ENCODE measurements around the gene GIPC3. TPM values are rescaled to one million over a fixed set of nuclear protein-coding genes. Genes with fewer than 3 reads are reported as not detected.
A peak's percentile ranks its signal among the peaks of the same experiment; 100 is the strongest.

The GIPC3 gene
- polyA plus RNA-seq, 1 of the 3 experiments (the other 2 are of a cell fraction), result 0.20 TPM

DNA sequence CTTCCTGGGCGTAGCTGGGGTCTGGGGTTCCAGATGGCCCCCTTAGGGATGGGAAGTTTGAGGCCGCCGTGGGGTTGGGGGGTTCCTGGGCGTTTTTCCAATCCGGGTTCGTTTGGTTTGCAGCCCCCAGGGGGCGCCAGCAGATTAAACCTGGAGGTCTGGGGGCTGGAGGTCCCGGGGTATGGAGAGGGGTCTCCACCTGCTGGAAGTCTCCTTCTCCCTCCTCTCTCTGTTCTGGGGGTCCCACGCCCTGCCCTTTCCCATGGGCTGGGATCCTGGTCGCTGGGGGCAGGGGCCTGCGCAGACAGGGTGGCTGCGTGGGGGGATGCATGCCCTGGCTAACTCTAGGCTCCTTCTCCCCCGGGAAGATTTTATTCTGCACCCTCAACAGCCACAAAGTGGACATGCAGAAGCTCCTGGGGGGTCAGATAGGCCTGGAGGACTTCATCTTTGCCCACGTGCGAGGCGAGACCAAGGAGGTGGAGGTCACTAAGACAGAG is 899 bp downstream of the GIPC3 start:
- Histone ChIP-seq H3K4me3 (ENCODE audit: low read depth in 2 of 2, low read length in 1 of 2) (no peak overlapping the region), H2AFZ (ENCODE audit: low read depth) (peak overlapping the region; percentile 59; the same call in 1 of the 2 replicates), H3F3A (replicated peaks; ENCODE audit: insufficient read depth) (peaks cover 12% of the 10 kb centered on the region), H3K9ac (no peak overlapping the region), H3K36me3 (replicated peaks in 1 of 2; ENCODE audit: control insufficient read depth in 1 of 2, insufficient read depth in 2 of 2, low read length in 1 of 2) (no peaks in the 10 kb centered on the region), H3K27ac (ENCODE audit: low read depth in 2 of 2, low read length in 1 of 2) (no peak overlapping the region), H3K4me2 (0 out of 2 replicates have a peak overlapping the region, but pooled peaks have one; percentile 60), H3K27me3 (ENCODE audit: insufficient read depth) (no peaks in the 10 kb centered on the region), H3K4me1 (ENCODE audit: control insufficient read depth in 1 of 2, insufficient read depth in 2 of 2, low read depth in 1 of 2, low read length in 1 of 2) (peaks cover 0 to 7% of the 10 kb centered on the region in 2 experiments; a peak in 1 of 4 replicates), H4K20me1 (ENCODE audit: insufficient read depth) (no peaks in the 10 kb centered on the region), H3K9me3 (no peaks in the 10 kb centered on the region), H3K9me2 (no peaks in the 10 kb centered on the region), H3K79me2 (ENCODE audit: insufficient read depth) (no peaks in the 10 kb centered on the region)
- CTCF ChIA-PET, result interaction anchor here (0.6 to 3.5 kb wide), 28 partner anchors 10 to 360 kb away, joined by 3 to 49 read pairs (median 4); partner anchors contain the start of gene HMG20B
- peak; percentile 89 for DNase-seq
- 5% methylated on average over 4 of the region's 16 CpGs for WGBS (ENCODE audit: low lambda C conversion rate)
- POLR2A ChIA-PET, result interaction anchor here (0.9 kb wide), 1 partner anchor 23 kb away, joined by 4 read pairs; no protein-coding TSS in a partner anchor
- TF ChIP-seq ELF1 (IDR thresholded peaks at IDR 0.05) (no peak), FOSL2 (IDR thresholded peaks at IDR 0.05; ENCODE audit: borderline replicate concordance, low read depth) (no peak), FOXJ3 (CRISPR knock-in tag; IDR thresholded peaks at IDR 0.05) (no peak), RAD21 (IDR thresholded peaks at IDR 0.05; ENCODE audit: low read length) (peak; percentile 65), MAX (IDR thresholded peaks at IDR 0.05; ENCODE audit: low read depth) (no peak), SIN3A (IDR thresholded peaks at IDR 0.05; ENCODE audit: borderline replicate concordance, low read depth, low read length) (no peak), CHD2 (IDR thresholded peaks at IDR 0.05; ENCODE audit: low read length, partially characterized antibody) (no peak), NFIC (IDR thresholded peaks at IDR 0.05; ENCODE audit: borderline replicate concordance) (no peak), SMC3 (IDR thresholded peaks at IDR 0.05; ENCODE audit: low read depth, low read length) (peak; percentile 30; the same call in 1 of the 2 replicates), FOXM1 (IDR thresholded peaks at IDR 0.05; ENCODE audit: low read depth) (no peak), NRF1 (IDR thresholded peaks at IDR 0.05; ENCODE audit: low read depth, low read length) (no peak)
- TF ChIP-seq, protein P1, sequence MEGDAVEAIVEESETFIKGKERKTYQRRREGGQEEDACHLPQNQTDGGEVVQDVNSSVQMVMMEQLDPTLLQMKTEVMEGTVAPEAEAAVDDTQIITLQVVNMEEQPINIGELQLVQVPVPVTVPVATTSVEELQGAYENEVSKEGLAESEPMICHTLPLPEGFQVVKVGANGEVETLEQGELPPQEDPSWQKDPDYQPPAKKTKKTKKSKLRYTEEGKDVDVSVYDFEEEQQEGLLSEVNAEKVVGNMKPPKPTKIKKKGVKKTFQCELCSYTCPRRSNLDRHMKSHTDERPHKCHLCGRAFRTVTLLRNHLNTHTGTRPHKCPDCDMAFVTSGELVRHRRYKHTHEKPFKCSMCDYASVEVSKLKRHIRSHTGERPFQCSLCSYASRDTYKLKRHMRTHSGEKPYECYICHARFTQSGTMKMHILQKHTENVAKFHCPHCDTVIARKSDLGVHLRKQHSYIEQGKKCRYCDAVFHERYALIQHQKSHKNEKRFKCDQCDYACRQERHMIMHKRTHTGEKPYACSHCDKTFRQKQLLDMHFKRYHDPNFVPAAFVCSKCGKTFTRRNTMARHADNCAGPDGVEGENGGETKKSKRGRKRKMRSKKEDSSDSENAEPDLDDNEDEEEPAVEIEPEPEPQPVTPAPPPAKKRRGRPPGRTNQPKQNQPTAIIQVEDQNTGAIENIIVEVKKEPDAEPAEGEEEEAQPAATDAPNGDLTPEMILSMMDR (IDR thresholded peaks at IDR 0.05), result peak; percentile 71

- CTCF ChIA-PET, result interaction anchor here (0.6 to 3.5 kb wide), 22 partner anchors 10 to 272 kb away, joined by 3 to 49 read pairs (median 4); partner anchors contain the start of gene HMG20B
- DNase-seq, result no peak
- no peaks in the 10 kb centered on the region for H3K9me2 ChIP-seq
- H3K9ac ChIP-seq, result no peak overlapping the region
- WGBS (ENCODE audit: low lambda C conversion rate), result 38% methylated on average over 21 of the region's 31 CpGs
- H3K79me2 ChIP-seq (ENCODE audit: insufficient read depth), result no peaks in the 10 kb centered on the region
- H3F3A ChIP-seq (replicated peaks; ENCODE audit: insufficient read depth), result peaks cover 13% of the 10 kb centered on the region
- H2AFZ ChIP-seq (ENCODE audit: low read depth), result no peak overlapping the region
- no peak overlapping the region for H3K4me3 ChIP-seq (ENCODE audit: low read depth in 2 of 2, low read length in 1 of 2)
- H3K36me3 ChIP-seq (replicated peaks in 1 of 2; ENCODE audit: control insufficient read depth in 1 of 2, insufficient read depth in 2 of 2, low read length in 1 of 2), result no peaks in the 10 kb centered on the region
- no peak overlapping the region for H3K4me2 ChIP-seq
- H4K20me1 ChIP-seq (ENCODE audit: insufficient read depth), result no peaks in the 10 kb centered on the region
- no peaks in the 10 kb centered on the region for H3K27me3 ChIP-seq (ENCODE audit: insufficient read depth)
- peaks cover 0 to 7% of the 10 kb centered on the region in 2 experiments; a peak in 1 of 4 replicates for H3K4me1 ChIP-seq (ENCODE audit: control insufficient read depth in 1 of 2, insufficient read depth in 2 of 2, low read depth in 1 of 2, low read length in 1 of 2)
- no peaks in the 10 kb centered on the region for H3K9me3 ChIP-seq
- POLR2A ChIA-PET, result interaction anchor here (0.7 to 0.9 kb wide), 2 partner anchors 12 to 22 kb away, joined by 3 to 4 read pairs; no protein-coding TSS in a partner anchor
- no peak overlapping the region for H3K27ac ChIP-seq (ENCODE audit: low read depth in 2 of 2, low read length in 1 of 2)
- TF ChIP-seq, protein P2, sequence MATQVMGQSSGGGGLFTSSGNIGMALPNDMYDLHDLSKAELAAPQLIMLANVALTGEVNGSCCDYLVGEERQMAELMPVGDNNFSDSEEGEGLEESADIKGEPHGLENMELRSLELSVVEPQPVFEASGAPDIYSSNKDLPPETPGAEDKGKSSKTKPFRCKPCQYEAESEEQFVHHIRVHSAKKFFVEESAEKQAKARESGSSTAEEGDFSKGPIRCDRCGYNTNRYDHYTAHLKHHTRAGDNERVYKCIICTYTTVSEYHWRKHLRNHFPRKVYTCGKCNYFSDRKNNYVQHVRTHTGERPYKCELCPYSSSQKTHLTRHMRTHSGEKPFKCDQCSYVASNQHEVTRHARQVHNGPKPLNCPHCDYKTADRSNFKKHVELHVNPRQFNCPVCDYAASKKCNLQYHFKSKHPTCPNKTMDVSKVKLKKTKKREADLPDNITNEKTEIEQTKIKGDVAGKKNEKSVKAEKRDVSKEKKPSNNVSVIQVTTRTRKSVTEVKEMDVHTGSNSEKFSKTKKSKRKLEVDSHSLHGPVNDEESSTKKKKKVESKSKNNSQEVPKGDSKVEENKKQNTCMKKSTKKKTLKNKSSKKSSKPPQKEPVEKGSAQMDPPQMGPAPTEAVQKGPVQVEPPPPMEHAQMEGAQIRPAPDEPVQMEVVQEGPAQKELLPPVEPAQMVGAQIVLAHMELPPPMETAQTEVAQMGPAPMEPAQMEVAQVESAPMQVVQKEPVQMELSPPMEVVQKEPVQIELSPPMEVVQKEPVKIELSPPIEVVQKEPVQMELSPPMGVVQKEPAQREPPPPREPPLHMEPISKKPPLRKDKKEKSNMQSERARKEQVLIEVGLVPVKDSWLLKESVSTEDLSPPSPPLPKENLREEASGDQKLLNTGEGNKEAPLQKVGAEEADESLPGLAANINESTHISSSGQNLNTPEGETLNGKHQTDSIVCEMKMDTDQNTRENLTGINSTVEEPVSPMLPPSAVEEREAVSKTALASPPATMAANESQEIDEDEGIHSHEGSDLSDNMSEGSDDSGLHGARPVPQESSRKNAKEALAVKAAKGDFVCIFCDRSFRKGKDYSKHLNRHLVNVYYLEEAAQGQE (IDR thresholded peaks at IDR 0.05; ENCODE audit: low read depth, low read length), result no peak
- no peak for TF ChIP-seq SIN3A (IDR thresholded peaks at IDR 0.05; ENCODE audit: borderline replicate concordance, low read depth, low read length)
- no peak for TF ChIP-seq FOSL2 (IDR thresholded peaks at IDR 0.05; ENCODE audit: borderline replicate concordance, low read depth)
- TF ChIP-seq, protein P3, sequence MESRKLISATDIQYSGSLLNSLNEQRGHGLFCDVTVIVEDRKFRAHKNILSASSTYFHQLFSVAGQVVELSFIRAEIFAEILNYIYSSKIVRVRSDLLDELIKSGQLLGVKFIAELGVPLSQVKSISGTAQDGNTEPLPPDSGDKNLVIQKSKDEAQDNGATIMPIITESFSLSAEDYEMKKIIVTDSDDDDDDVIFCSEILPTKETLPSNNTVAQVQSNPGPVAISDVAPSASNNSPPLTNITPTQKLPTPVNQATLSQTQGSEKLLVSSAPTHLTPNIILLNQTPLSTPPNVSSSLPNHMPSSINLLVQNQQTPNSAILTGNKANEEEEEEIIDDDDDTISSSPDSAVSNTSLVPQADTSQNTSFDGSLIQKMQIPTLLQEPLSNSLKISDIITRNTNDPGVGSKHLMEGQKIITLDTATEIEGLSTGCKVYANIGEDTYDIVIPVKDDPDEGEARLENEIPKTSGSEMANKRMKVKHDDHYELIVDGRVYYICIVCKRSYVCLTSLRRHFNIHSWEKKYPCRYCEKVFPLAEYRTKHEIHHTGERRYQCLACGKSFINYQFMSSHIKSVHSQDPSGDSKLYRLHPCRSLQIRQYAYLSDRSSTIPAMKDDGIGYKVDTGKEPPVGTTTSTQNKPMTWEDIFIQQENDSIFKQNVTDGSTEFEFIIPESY (IDR thresholded peaks at IDR 0.05; ENCODE audit: borderline replicate concordance, low read depth), result no peak
- TF ChIP-seq MXI1 (IDR thresholded peaks at IDR 0.05; ENCODE audit: low read depth, low read length), result no peak
- TF ChIP-seq NRF1 (IDR thresholded peaks at IDR 0.05; ENCODE audit: low read depth, low read length), result no peak
- no peak for TF ChIP-seq MAX (IDR thresholded peaks at IDR 0.05; ENCODE audit: low read depth)
- TF ChIP-seq, protein P4, sequence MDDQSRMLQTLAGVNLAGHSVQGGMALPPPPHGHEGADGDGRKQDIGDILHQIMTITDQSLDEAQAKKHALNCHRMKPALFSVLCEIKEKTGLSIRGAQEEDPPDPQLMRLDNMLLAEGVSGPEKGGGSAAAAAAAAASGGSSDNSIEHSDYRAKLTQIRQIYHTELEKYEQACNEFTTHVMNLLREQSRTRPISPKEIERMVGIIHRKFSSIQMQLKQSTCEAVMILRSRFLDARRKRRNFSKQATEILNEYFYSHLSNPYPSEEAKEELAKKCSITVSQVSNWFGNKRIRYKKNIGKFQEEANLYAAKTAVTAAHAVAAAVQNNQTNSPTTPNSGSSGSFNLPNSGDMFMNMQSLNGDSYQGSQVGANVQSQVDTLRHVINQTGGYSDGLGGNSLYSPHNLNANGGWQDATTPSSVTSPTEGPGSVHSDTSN (IDR thresholded peaks at IDR 0.05), result no peak
These were observed 1.5 kb downstream of the GIPC3 start for GRCh38 chr19:3586707-3587346.

Data from SK-N-SH (cell line).